HTERT RPE-1 (cell line): ENCODE results near the gene DNAH11.
"Not testable (repeated sequence)": the region's sequence is repeated elsewhere in the genome, so short reads cannot be mapped to it uniquely, and the experiment has no call there.

ENCODE experiments used
- in situ Hi-C: fragments of 300-500 bp; cut with MboI; formaldehyde crosslinking; loops from 4 replicates; pipeline ENCODE4 v1.14.3; 2020; ENCODE audit warnings: low sequenced_read_pairs

DNAH11 gene

GRCh38 chr7:21916176-21916575 is 373.3 kb downstream of the DNAH11 start:
- in situ Hi-C loops = no loop called here

GRCh38 chr7:21916629-21917028 is 373.8 kb downstream of the DNAH11 start:
- in situ Hi-C loops = no loop called here

- in situ Hi-C loops = no loop called here
These were observed 375.4 kb downstream of the DNAH11 start for GRCh38 chr7:21918216-21918615.

- in situ Hi-C loops = no loop called here
These were observed 378.1 kb downstream of the DNAH11 start for GRCh38 chr7:21920936-21921335.

- in situ Hi-C loops = no loop called here
These were observed 379.8 kb downstream of the DNAH11 start for GRCh38 chr7:21922605-21923004.

GRCh38 chr7:21923658-21924057 is 380.8 kb downstream of the DNAH11 start:
- in situ Hi-C loops = no loop called here

GRCh38 chr7:21926448-21926847 is 383.6 kb downstream of the DNAH11 start:
- in situ Hi-C loops = no loop called here

GRCh38 chr7:21927693-21928092 is 384.9 kb downstream of the DNAH11 start:
- in situ Hi-C loops = no loop called here

GRCh38 chr7:21933293-21933692 is 390.5 kb downstream of the DNAH11 start:
- in situ Hi-C loops = not testable (repeated sequence)

- in situ Hi-C loops = no loop called here
These were observed 392.0 kb downstream of the DNAH11 start for GRCh38 chr7:21934808-21935207.

- in situ Hi-C loops = no loop called here
These were observed 395.6 kb downstream of the DNAH11 start for GRCh38 chr7:21938463-21938862.

GRCh38 chr7:21939136-21939857 is 396.5 kb downstream of the DNAH11 start:
- in situ Hi-C loops = no loop called here

- in situ Hi-C loops = no loop called here
These were observed 397.1 kb downstream of the DNAH11 start for GRCh38 chr7:21939858-21940372.

GRCh38 chr7:21941611-21942141 is 398.8 kb downstream of the DNAH11 start:
- in situ Hi-C loops = no loop called here

GRCh38 chr7:21942955-21943354 is 400.1 kb downstream of the DNAH11 start:
- in situ Hi-C loops = no loop called here

- in situ Hi-C loops = no loop called here
These were observed 400.6 kb downstream of the DNAH11 start for GRCh38 chr7:21943436-21943835.

- in situ Hi-C loops = no loop called here
These were observed 402.0 kb downstream of the DNAH11 start for GRCh38 chr7:21944616-21945453.

- in situ Hi-C loops = no loop called here
These were observed 402.8 kb downstream of the DNAH11 start, which contains the start of gene CDCA7L for GRCh38 chr7:21945454-21946221. Gene CDCA7L (minus strand): TSS chr7:21945899. CDS start chr7:21945804, 95 bp downstream.

- in situ Hi-C loops = no loop called here
These were observed 403.4 kb downstream of the DNAH11 start for GRCh38 chr7:21946222-21946709.

- in situ Hi-C loops = no loop called here
These were observed 404.2 kb downstream of the DNAH11 start for GRCh38 chr7:21947056-21947455.

- in situ Hi-C loops = no loop called here
These were observed 405.1 kb downstream of the DNAH11 start for GRCh38 chr7:21947946-21948345.
